Measurements from ENCODE around the gene CCDC126.

CCDC126 gene

DNA sequence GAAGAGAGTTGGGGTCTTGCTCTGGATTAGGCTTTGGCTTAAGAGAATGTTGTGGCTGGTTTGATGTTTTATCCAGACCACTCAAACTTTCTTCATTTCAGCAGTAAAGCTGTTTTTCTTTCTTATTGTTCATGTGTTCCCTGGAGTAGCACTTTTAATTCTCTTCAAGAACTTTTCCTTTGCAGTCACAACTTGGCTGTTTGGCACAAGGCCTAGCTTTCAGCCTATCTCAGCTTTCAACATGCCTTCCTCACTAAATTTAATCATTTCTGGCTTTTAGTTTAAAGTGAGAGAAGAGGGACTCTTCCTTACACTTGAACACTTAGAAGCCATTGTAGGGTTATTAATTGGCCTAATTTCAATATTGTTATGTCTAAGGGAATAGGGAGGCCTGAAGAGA is 18.1 kb downstream of the CCDC126 start:
- no peak for TF ChIP-seq ZFX (IDR thresholded peaks at IDR 0.05)
- TF ChIP-seq, protein P1, sequence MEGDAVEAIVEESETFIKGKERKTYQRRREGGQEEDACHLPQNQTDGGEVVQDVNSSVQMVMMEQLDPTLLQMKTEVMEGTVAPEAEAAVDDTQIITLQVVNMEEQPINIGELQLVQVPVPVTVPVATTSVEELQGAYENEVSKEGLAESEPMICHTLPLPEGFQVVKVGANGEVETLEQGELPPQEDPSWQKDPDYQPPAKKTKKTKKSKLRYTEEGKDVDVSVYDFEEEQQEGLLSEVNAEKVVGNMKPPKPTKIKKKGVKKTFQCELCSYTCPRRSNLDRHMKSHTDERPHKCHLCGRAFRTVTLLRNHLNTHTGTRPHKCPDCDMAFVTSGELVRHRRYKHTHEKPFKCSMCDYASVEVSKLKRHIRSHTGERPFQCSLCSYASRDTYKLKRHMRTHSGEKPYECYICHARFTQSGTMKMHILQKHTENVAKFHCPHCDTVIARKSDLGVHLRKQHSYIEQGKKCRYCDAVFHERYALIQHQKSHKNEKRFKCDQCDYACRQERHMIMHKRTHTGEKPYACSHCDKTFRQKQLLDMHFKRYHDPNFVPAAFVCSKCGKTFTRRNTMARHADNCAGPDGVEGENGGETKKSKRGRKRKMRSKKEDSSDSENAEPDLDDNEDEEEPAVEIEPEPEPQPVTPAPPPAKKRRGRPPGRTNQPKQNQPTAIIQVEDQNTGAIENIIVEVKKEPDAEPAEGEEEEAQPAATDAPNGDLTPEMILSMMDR (conservative IDR thresholded peaks at IDR 0.05) = no peak
- no peak overlapping the region for H3K27ac ChIP-seq

DNA sequence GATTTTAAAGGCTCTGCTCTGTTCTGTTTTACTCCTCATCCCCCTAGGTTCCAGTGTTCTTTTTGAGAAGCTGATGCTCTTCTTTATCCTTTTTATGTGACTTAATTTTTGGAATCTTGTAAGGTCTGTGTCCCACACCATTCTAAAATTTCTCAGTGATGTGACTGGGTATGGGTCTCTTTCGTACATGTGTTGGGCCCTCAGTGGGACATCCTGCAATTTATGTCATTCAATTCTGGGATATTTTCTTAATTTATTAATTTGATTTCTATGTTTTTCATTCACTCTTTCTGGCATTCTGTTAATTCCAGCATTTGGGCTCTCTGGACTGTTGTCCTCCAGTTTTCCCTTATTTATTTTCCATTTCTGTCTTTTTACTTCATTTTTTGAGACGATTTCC is 19.4 kb downstream of the CCDC126 start:
- TF ChIP-seq, protein P1 (conservative IDR thresholded peaks at IDR 0.05) = no peak
- TF ChIP-seq ZFX (IDR thresholded peaks at IDR 0.05) = no peak
- no peak overlapping the region for H3K27ac ChIP-seq

DNA sequence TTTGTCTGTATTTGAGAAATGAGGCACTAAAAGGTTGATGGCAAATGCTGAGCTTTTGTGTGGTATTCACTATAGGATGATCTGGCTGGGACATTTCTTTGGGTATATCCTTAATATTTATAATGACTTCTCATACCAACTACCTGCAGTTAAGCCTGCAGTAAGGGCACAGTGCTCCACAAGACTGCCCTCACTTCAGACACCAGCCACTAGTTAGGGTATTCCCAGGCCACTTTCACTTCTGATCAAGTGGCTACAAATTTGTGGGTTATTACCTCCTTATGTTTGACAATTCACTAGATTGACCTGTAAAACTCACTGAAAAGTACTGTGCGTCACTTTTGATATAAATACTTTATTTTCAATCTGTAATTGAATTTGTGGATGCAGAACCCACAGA is 20.3 kb downstream of the CCDC126 start:
- TF ChIP-seq, protein P1 (conservative IDR thresholded peaks at IDR 0.05) = no peak
- TF ChIP-seq ZFX (IDR thresholded peaks at IDR 0.05) = no peak
- no peak overlapping the region for H3K27ac ChIP-seq

DNA sequence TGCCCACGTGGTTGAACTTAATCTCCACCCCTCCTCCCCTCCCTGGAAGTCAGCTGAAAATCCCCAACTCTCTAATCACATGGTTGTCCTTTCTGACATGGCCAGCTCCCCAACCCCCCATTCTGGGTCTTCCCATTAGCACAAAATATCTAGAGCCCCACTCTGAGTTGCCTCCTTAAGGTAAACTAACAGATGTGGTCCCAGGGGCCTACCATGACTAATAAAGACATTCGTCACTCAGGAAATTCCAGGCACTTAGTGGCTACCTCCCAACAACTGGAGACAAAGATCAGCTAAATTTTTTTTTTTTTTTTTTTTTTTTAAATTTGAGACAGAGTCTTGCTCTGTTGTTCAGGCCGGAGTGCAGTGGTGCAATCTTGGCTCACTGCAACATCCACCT is 21.1 kb downstream of the CCDC126 start:
- H3K27ac ChIP-seq = no peak overlapping the region
- TF ChIP-seq, protein P1 (conservative IDR thresholded peaks at IDR 0.05) = no peak
- no peak for TF ChIP-seq ZFX (IDR thresholded peaks at IDR 0.05)

DNA sequence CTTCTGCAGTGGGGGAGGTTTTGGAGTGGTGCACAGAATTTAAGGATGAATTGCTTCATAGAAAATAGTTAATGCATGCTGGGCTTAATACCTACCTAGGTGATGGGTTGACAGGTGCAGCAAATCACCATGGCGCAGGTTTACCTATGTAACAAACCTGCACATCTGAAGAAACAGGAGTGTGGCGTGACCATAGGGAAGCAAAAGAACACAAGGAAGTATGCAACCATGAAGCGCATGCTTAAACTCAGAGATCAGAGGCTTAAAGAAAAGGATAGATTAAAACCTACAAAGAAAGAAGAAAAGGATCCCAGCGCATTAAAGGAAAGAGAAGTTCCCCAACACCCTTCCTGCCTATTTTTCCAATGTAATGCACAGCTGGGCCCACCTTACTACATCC is 22.0 kb downstream of the CCDC126 start:
- TF ChIP-seq ZFX (IDR thresholded peaks at IDR 0.05) = no peak
- TF ChIP-seq, protein P1 (conservative IDR thresholded peaks at IDR 0.05) = no peak
- H3K27ac ChIP-seq = no peak overlapping the region

DNA sequence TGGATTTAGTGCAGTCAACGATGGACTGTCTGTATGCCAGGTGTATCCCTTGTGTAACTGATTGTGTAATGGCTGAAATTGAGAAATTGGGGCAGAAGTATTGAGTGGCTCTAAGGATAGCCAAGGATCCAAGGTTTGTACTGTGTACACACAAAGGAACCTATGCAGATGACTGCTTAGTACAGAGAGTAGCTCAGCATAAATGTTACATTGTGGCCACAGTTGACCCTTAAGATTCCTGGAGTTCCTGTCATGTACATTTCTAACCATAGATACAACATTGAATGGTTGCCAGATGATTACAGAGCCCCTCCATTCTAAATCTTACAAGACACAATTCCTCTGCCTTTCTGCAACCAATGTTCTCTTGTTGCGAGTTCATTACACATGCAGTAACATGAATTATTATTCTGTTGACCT is 25.3 kb downstream of the CCDC126 start:
- H3K27ac ChIP-seq = no peak overlapping the region
- TF ChIP-seq, protein P1 (conservative IDR thresholded peaks at IDR 0.05) = no peak
- no peak for TF ChIP-seq ZFX (IDR thresholded peaks at IDR 0.05)

DNA sequence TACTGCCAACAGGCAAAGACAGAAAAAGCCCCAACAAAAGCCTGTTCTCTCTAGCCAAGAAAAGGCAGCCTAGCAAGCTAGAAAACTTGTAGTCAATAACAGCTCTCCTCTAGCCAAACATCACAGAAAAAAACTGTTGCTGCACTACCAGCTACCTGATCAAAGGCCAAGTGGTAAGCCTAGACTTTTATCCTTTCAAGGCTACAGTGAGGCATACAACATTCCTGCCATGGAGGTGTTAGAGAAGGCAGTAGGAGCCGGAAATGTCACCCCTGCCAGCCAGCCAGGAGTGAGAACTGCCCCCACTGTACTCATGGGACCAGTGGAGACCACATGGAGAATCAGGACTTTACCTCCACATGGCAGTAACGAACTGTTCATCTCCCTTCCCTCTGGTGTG is 31.2 kb downstream of the CCDC126 start:
- TF ChIP-seq, protein P1 (conservative IDR thresholded peaks at IDR 0.05) = no peak
- no peak for TF ChIP-seq ZFX (IDR thresholded peaks at IDR 0.05)
- no peak overlapping the region for H3K27ac ChIP-seq
